Spleen (tissue), 11 donors: ENCODE results near the gene CCDC74A. TPM values are rescaled to one million over a fixed set of nuclear protein-coding genes. Genes with fewer than 3 reads are reported as not detected.
"Not testable (repeated sequence)": the region's sequence is repeated elsewhere in the genome, so short reads cannot be mapped to it uniquely, and the experiment has no call there.

Experiments used
- DNase-seq: peaks from one replicate; pipeline ENCODE4 v3.0.0-alpha.2; 2020
- H3K27ac ChIP-seq, 8 donors: fragments of 200-600 bp; sonication (generic) in 7 of 8; 1 replicate in 4 of 8; 2 replicates in 4 of 8; pipeline versions ENCODE4 v1.5.0 to v1.8.0; 2016 to 2021; ENCODE audit warnings: inconsistent platforms in 4 of 8, mild to moderate bottlenecking in 4 of 8, moderate library complexity in 1 of 8
- H3K27me3 ChIP-seq, 7 donors: fragments of 200-600 bp; sonication (generic) in 6 of 7; replicated peaks in 1 of 7; 1 replicate in 4 of 7; 2 replicates in 3 of 7; pipeline versions ENCODE4 v1.5.0 to v1.8.0; 2016 to 2021; ENCODE audit warnings: inconsistent platforms in 3 of 7, mild to moderate bottlenecking in 1 of 7
- H3K36me3 ChIP-seq, 6 donors: fragments of 200-600 bp; sonication (generic) in 5 of 6; 1 replicate in 4 of 6; 2 replicates in 2 of 6; pipeline versions ENCODE4 v1.5.0 to v1.8.0; 2016 to 2021; ENCODE audit warnings: inconsistent platforms in 2 of 6
- H3K4me1 ChIP-seq, 6 donors: fragments of 200-600 bp; sonication (generic) in 5 of 6; 1 replicate in 3 of 6; 2 replicates in 3 of 6; pipeline versions ENCODE4 v1.5.0 to v1.8.0; 2016 to 2021; ENCODE audit warnings: inconsistent platforms in 3 of 6
- H3K4me3 ChIP-seq, 8 donors: fragments of 200-600 bp; sonication (generic) in 7 of 8; 1 replicate in 4 of 8; 2 replicates in 4 of 8; pipeline versions ENCODE4 v1.5.0 to v1.8.0; 2016 to 2021; ENCODE audit warnings: inconsistent platforms in 4 of 8, mild to moderate bottlenecking in 4 of 8, moderate library complexity in 2 of 8
- H3K9me3 ChIP-seq, 8 donors: fragments of 200-600 bp; sonication (generic) in 7 of 8; 1 replicate in 4 of 8; 2 replicates in 4 of 8; pipeline versions ENCODE4 v1.5.0 to v1.8.0; 2016 to 2021; ENCODE audit warnings: inconsistent platforms in 4 of 8
- CTCF ChIP-seq, 11 experiments: fragments of 200-600 bp in 7 of 11; fragments of 450-650 bp in 4 of 11; sonication (generic) in 4 of 11; IDR thresholded peaks in 8 of 11; conservative IDR thresholded peaks in 3 of 11; 1 replicate in 7 of 11; 2 replicates in 4 of 11; pipeline versions ENCODE4 v1.4.0 to v1.8.0; 2016 to 2021; ENCODE audit warnings: antibody characterized with exemption in 11 of 11, inconsistent platforms in 4 of 11, mild to moderate bottlenecking in 1 of 11
- POLR2A ChIP-seq, 3 donors: fragments of 450-650 bp; IDR thresholded peaks; one replicate each; pipeline ENCODE4 v1.5.1; 2017; ENCODE audit warnings: antibody characterized with exemption in 3 of 3, mild to moderate bottlenecking in 1 of 3
- POLR2AphosphoS5 ChIP-seq, 3 donors: sonication (generic); formaldehyde crosslinking; IDR thresholded peaks; one replicate each; pipeline ENCODE4 v1.5.1; 2017; ENCODE audit warnings: antibody characterized with exemption in 3 of 3
- WGBS, 5 donors: extraction: QIAGEN DNeasy Blood & Tissue Kit in 3 of 5; methylation state at CpG; one replicate each; pipeline versions ENCODE4 v1.1.5 to v1.1.7; 2013 to 2018; 5-methylcytosine and 5-hydroxymethylcytosine counted together
- intact Hi-C: fragments of 100-400 bp; cut with DNase I; formaldehyde crosslinking; loops from one replicate; pipeline ENCODE4 v1.15.0; 2023; ENCODE audit warnings: low total_unique reads
- polyA plus RNA-seq, 3 donors: library from polyadenylated mRNA; stranded (reverse); fragments of 200-250 nt; gene quantifications; one replicate each; pipeline ENCODE4 v1.2.1, GENCODE V29; 2013
- total RNA-seq, 7 donors: library from RNA; depleted of rRNA in 3 of 7; stranded (reverse); fragments of >200 nt in 3 of 7; fragmentation: NEBNext Ultra II Directional in 4 of 7; extraction: Animal tissue kit (Norgen Biotek cat#: 25700) in 4 of 7; gene quantifications; one replicate each; pipeline versions ENCODE4 v1.1.0 to v1.2.1, GENCODE V29; 2016 to 2021
- donor health status: healthy with polysubstance abuse.
- donor health status: DM: no; HTN: no; CAD: no; lungs with moderate emphysema.
- donor health status: DM: no; HTN: no; CAD: no.
- donor health status: Bipolar disorder and iron deficiency.
- donor health status: healthy.
- donor health status: DM: no; HTN: no; CAD: no.
- donor health status: DM: yes; HTN: yes; CAD: no.

CCDC74A gene
- total and polyA plus RNA-seq, 10 donors = 0.44 to 3.7 (median 1.1) TPM

GRCh38 chr2:131531547-131532185 lies 4.0 kb downstream of the CCDC74A start:
- H3K36me3 ChIP-seq, intact Hi-C loops, H3K27ac ChIP-seq, H3K4me3 ChIP-seq, H3K9me3 ChIP-seq, DNase-seq: not testable (repeated sequence)
- Histone ChIP-seq H3K27me3 (peaks cover 0 to 34% (median 0%) of the 10 kb centered on the region in 7 donors), H3K4me1 (peaks cover 0 to 22% (median 16%) of the 10 kb centered on the region in 6 donors)
- WGBS, 5 donors = 38 to 100% (median 88%) methylated on average over 1 to 9 of the region's 11 CpGs

- H3K9me3 ChIP-seq, H3K27ac ChIP-seq, H3K4me3 ChIP-seq, H3K36me3 ChIP-seq, intact Hi-C loops: not testable (repeated sequence)
- peaks cover 0 to 16% (median 12%) of the 10 kb centered on the region in 6 donors for H3K4me1 ChIP-seq
- H3K27me3 ChIP-seq = peaks cover 0 to 31% (median 0%) of the 10 kb centered on the region in 7 donors
- 83 to 93% (median 89%) methylated on average over 20 to 23 of the region's 23 CpGs for WGBS, 5 donors
- peak; percentile 63 for DNase-seq
These were observed 5.3 kb downstream of the CCDC74A start for GRCh38 chr2:131532723-131533608.

- H3K27me3 ChIP-seq = peaks cover 0 to 24% (median 0%) of the 10 kb centered on the region in 7 donors
- H3K27ac ChIP-seq, H3K4me3 ChIP-seq, intact Hi-C loops, H3K4me1 ChIP-seq, H3K36me3 ChIP-seq, H3K9me3 ChIP-seq: not testable (repeated sequence)
- 80 to 89% (median 86%) methylated on average over 9 to 17 of the region's 17 CpGs for WGBS, 5 donors
- DNase-seq = peak; percentile 70
These were observed 6.1 kb downstream of the CCDC74A start for GRCh38 chr2:131533609-131534316.

GRCh38 chr2:131534317-131534672 lies 6.6 kb downstream of the CCDC74A start:
- H3K4me3 ChIP-seq, H3K9me3 ChIP-seq, H3K36me3 ChIP-seq, DNase-seq, H3K4me1 ChIP-seq, intact Hi-C loops, H3K27ac ChIP-seq: not testable (repeated sequence)
- H3K27me3 ChIP-seq = peaks cover 0 to 19% (median 0%) of the 10 kb centered on the region in 7 donors
- 79 to 100% (median 87%) methylated on average over 2 to 12 of the region's 13 CpGs for WGBS, 5 donors

GRCh38 chr2:131534965-131535364 lies 7.3 kb downstream of the CCDC74A start:
- H3K4me1 ChIP-seq, H3K36me3 ChIP-seq, H3K9me3 ChIP-seq, intact Hi-C loops, H3K4me3 ChIP-seq, H3K27ac ChIP-seq: not testable (repeated sequence)
- peaks cover 0 to 12% (median 0%) of the 10 kb centered on the region in 7 donors for H3K27me3 ChIP-seq
- DNase-seq = peak; percentile 52
- 82 to 91% (median 89%) methylated on average over 11 of the region's 11 CpGs for WGBS, 5 donors

GRCh38 chr2:131535526-131535925 lies 7.8 kb downstream of the CCDC74A start:
- WGBS, 5 donors = 68 to 84% (median 73%) methylated on average over 4 of the region's 4 CpGs
- H3K4me1 ChIP-seq = no peaks in the 10 kb centered on the region
- no peak overlapping the region for H3K4me3 ChIP-seq
- H3K27ac ChIP-seq = no peak overlapping the region
- no peak for TF ChIP-seq CTCF (IDR thresholded peaks at IDR 0.05 in 8 of 11, conservative IDR thresholded peaks at IDR 0.05 in 3 of 11)
- TF ChIP-seq POLR2AphosphoS5 (IDR thresholded peaks at IDR 0.05) = no peak
- no peak for TF ChIP-seq POLR2A (IDR thresholded peaks at IDR 0.05)
- DNase-seq = peak; percentile 65
- H3K27me3 ChIP-seq = peaks cover 0 to 12% (median 0%) of the 10 kb centered on the region in 7 donors
- intact Hi-C loops = no loop called here
- no peaks in the 10 kb centered on the region for H3K9me3 ChIP-seq
- no peaks in the 10 kb centered on the region for H3K36me3 ChIP-seq

- H3K4me3 ChIP-seq, H3K27ac ChIP-seq, H3K9me3 ChIP-seq, H3K4me1 ChIP-seq, H3K36me3 ChIP-seq, intact Hi-C loops: not testable (repeated sequence)
- H3K27me3 ChIP-seq = peaks cover 0 to 12% (median 0%) of the 10 kb centered on the region in 7 donors
- 87 to 93% (median 90%) methylated on average over 2 to 21 of the region's 21 CpGs for WGBS, 5 donors
- DNase-seq = peak; percentile 67
These were observed 8.5 kb downstream of the CCDC74A start for GRCh38 chr2:131535951-131536826.

- intact Hi-C loops, H3K4me1 ChIP-seq, DNase-seq, H3K27ac ChIP-seq, H3K9me3 ChIP-seq, H3K36me3 ChIP-seq, H3K4me3 ChIP-seq: not testable (repeated sequence)
- 87 to 94% (median 92%) methylated on average over 11 to 14 of the region's 14 CpGs for WGBS, 5 donors
- peaks cover 0 to 12% (median 0%) of the 10 kb centered on the region in 7 donors for H3K27me3 ChIP-seq
These were observed 9.2 kb downstream of the CCDC74A start for GRCh38 chr2:131536841-131537240.
